DMS153 treated with DMSO at 0.1 percent for 48 hours (cell line): ENCODE data around the gene LCAT.
A peak's percentile ranks its signal among the peaks of the same experiment; 100 is the strongest.

Experiments used
- DNase-seq: peaks from one replicate; lab custom pipeline; 2025; ENCODE audit not compliant: unreplicated experiment; lab: John Stamatoyannopoulos, UW

Gene LCAT

GRCh38 chr16:67968400-67969253 lies 24.7 kb upstream of the LCAT start, which contains the start of gene SLC12A4:
Gene SLC12A4 (minus strand): TSS chr16:67968637. CDS start chr16:67968553, 84 bp downstream.
- DNase-seq = no peak

- DNase-seq = no peak
Measured at GRCh38 chr16:67967958-67968399, 24.1 kb upstream of the LCAT start.

- DNase-seq = no peak
Measured at GRCh38 chr16:67967183-67967957, 23.4 kb upstream of the LCAT start.

GRCh38 chr16:67966549-67967182 lies 22.7 kb upstream of the LCAT start:
- DNase-seq = no peak

- no peak for DNase-seq
Measured at GRCh38 chr16:67965668-67966548, 22.0 kb upstream of the LCAT start.

GRCh38 chr16:67964477-67965131 lies 20.7 kb upstream of the LCAT start:
- no peak for DNase-seq

GRCh38 chr16:67963662-67964321 lies 19.9 kb upstream of the LCAT start:
- DNase-seq = no peak

GRCh38 chr16:67963292-67963661 lies 19.4 kb upstream of the LCAT start:
- no peak for DNase-seq

- DNase-seq = no peak
Measured at GRCh38 chr16:67962135-67962534, 18.2 kb upstream of the LCAT start.

- peak; percentile 97 for DNase-seq
Measured at GRCh38 chr16:67961551-67961957, 17.6 kb upstream of the LCAT start.

- no peak for DNase-seq
Measured at GRCh38 chr16:67959536-67960329, 15.8 kb upstream of the LCAT start.

GRCh38 chr16:67957622-67958021 lies 13.7 kb upstream of the LCAT start:
- DNase-seq = no peak

- DNase-seq = no peak
Measured at GRCh38 chr16:67954421-67955196, 10.7 kb upstream of the LCAT start.

GRCh38 chr16:67953641-67954375 lies 9.9 kb upstream of the LCAT start:
- no peak for DNase-seq

GRCh38 chr16:67951485-67951884 lies 7.6 kb upstream of the LCAT start:
- no peak for DNase-seq

GRCh38 chr16:67950335-67950843 lies 6.5 kb upstream of the LCAT start:
- DNase-seq = no peak

GRCh38 chr16:67949645-67950044 lies 5.7 kb upstream of the LCAT start:
- no peak for DNase-seq
